PC-9 (cell line): ENCODE data around the gene PWWP2B.

Source experiments
- CTCF ChIP-seq: fragments of 200-600 bp; sonication (generic); conservative IDR thresholded peaks from 2 replicates; pipeline ENCODE4 v1.6.1; 2017; ENCODE audit warnings: mixed run types, antibody characterized with exemption, mild to moderate bottlenecking, moderate library complexity
- EZH2 ChIP-seq: fragments of 200-600 bp; sonication (generic); IDR thresholded peaks from 2 replicates; pipeline ENCODE4 v1.8.0; 2017; ENCODE audit warnings: antibody characterized with exemption, low read depth

GRCh38 chr10:132374612-132375011 is 22.4 kb upstream of the PWWP2B start:
- no peak for TF ChIP-seq CTCF
- no peak for TF ChIP-seq EZH2
